HUES48 (cell line): ENCODE measurements around the gene PIBF1.
"Not testable (repeated sequence)": the region's sequence is repeated elsewhere in the genome, so short reads cannot be mapped to it uniquely, and the experiment has no call there.

Source experiments
- H3K27ac ChIP-seq: one replicate; pipeline ENCODE4 v1.7.0; 2013; ENCODE audit warnings: low read depth, low read length, inconsistent platforms
- H3K27me3 ChIP-seq: 2 replicates; pipeline ENCODE4 v1.6.1; 2013; ENCODE audit warnings: mild to moderate bottlenecking, low read length; ENCODE audit not compliant: control insufficient read depth, insufficient read depth
- H3K36me3 ChIP-seq: 2 replicates; pipeline ENCODE4 v1.6.1; 2013; ENCODE audit warnings: low read length; ENCODE audit not compliant: control insufficient read depth, insufficient read depth
- H3K4me1 ChIP-seq: 2 replicates; pipeline ENCODE4 v1.6.1; 2013; ENCODE audit warnings: mild to moderate bottlenecking, low read length; ENCODE audit not compliant: control insufficient read depth, insufficient read depth
- H3K4me3 ChIP-seq: 2 replicates; pipeline ENCODE4 v1.5.1; 2013; ENCODE audit warnings: mild to moderate bottlenecking, low read depth, low read length
- H3K9ac ChIP-seq: 2 replicates; pipeline ENCODE4 v1.6.1; 2013; ENCODE audit warnings: mild to moderate bottlenecking, low read depth, low read length, moderate library complexity
- H3K9me3 ChIP-seq: 2 replicates; pipeline ENCODE4 v1.6.1; 2013; ENCODE audit warnings: low read length; ENCODE audit not compliant: control insufficient read depth, insufficient read depth

PIBF1 gene

GRCh38 chr13:72784679-72785078 lies 2.7 kb downstream of the PIBF1 start:
- not testable (repeated sequence) for H3K4me3 ChIP-seq

GRCh38 chr13:72788831-72789230 lies 6.9 kb downstream of the PIBF1 start:
- H3K27ac ChIP-seq = no peak overlapping the region
- peaks cover 35% of the 10 kb centered on the region for H3K36me3 ChIP-seq
- no peaks in the 10 kb centered on the region for H3K27me3 ChIP-seq
- no peak overlapping the region for H3K9ac ChIP-seq
- no peaks in the 10 kb centered on the region for H3K4me1 ChIP-seq
- no peaks in the 10 kb centered on the region for H3K9me3 ChIP-seq
- no peak overlapping the region for H3K4me3 ChIP-seq

More at GRCh38 chr13:72784679-72785078, 2.7 kb downstream of the PIBF1 start:
- peaks cover 25% of the 10 kb centered on the region for H3K36me3 ChIP-seq
- not testable (repeated sequence) for H3K27ac ChIP-seq, H3K9me3 ChIP-seq, H3K4me1 ChIP-seq, H3K9ac ChIP-seq, H3K27me3 ChIP-seq

- H3K36me3 ChIP-seq = peaks cover 41% of the 10 kb centered on the region
- no peak overlapping the region for H3K4me3 ChIP-seq
- H3K27me3 ChIP-seq = no peaks in the 10 kb centered on the region
- no peak overlapping the region for H3K27ac ChIP-seq
- no peaks in the 10 kb centered on the region for H3K9me3 ChIP-seq
- H3K9ac ChIP-seq = no peak overlapping the region
- no peaks in the 10 kb centered on the region for H3K4me1 ChIP-seq
These were observed 10.7 kb downstream of the PIBF1 start for GRCh38 chr13:72792640-72793039.

GRCh38 chr13:72798817-72799216 lies 16.9 kb downstream of the PIBF1 start:
- Histone ChIP-seq H3K9ac (no peak overlapping the region), H3K4me3 (no peak overlapping the region), H3K9me3 (no peaks in the 10 kb centered on the region), H3K27ac (no peak overlapping the region), H3K4me1 (no peaks in the 10 kb centered on the region), H3K36me3 (peaks cover 48% of the 10 kb centered on the region), H3K27me3 (no peaks in the 10 kb centered on the region)

- no peak overlapping the region for H3K27ac ChIP-seq
- no peaks in the 10 kb centered on the region for H3K4me1 ChIP-seq
- H3K36me3 ChIP-seq = peaks cover 7% of the 10 kb centered on the region; the same call in 1 of the 2 replicates
- no peak overlapping the region for H3K4me3 ChIP-seq
- H3K27me3 ChIP-seq = no peaks in the 10 kb centered on the region
- no peaks in the 10 kb centered on the region for H3K9me3 ChIP-seq
- no peak overlapping the region for H3K9ac ChIP-seq
These were observed 22.4 kb downstream of the PIBF1 start for GRCh38 chr13:72804301-72804700.

- no peak overlapping the region for H3K27ac ChIP-seq
- no peaks in the 10 kb centered on the region for H3K27me3 ChIP-seq
- no peaks in the 10 kb centered on the region for H3K4me1 ChIP-seq
- H3K4me3 ChIP-seq = no peak overlapping the region
- no peaks in the 10 kb centered on the region for H3K9me3 ChIP-seq
- no peaks in the 10 kb centered on the region; the same call in 1 of the 2 replicates for H3K36me3 ChIP-seq
- no peak overlapping the region for H3K9ac ChIP-seq
These were observed 23.9 kb downstream of the PIBF1 start for GRCh38 chr13:72805676-72806346.

GRCh38 chr13:72806514-72806913 lies 24.6 kb downstream of the PIBF1 start:
- not testable (repeated sequence) for H3K4me3 ChIP-seq, H3K4me1 ChIP-seq, H3K27ac ChIP-seq, H3K27me3 ChIP-seq, H3K9me3 ChIP-seq, H3K9ac ChIP-seq, H3K36me3 ChIP-seq

GRCh38 chr13:72808917-72809500 lies 27.1 kb downstream of the PIBF1 start:
- H3K9ac ChIP-seq = no peak overlapping the region
- peak overlapping the region; percentile 33 for H3K27ac ChIP-seq
- H3K9me3 ChIP-seq = no peaks in the 10 kb centered on the region
- H3K36me3 ChIP-seq = no peaks in the 10 kb centered on the region; the same call in 1 of the 2 replicates
- H3K27me3 ChIP-seq = no peaks in the 10 kb centered on the region
- H3K4me1 ChIP-seq = no peaks in the 10 kb centered on the region
- no peak overlapping the region for H3K4me3 ChIP-seq

- Histone ChIP-seq H3K36me3 (peaks cover 14% of the 10 kb centered on the region; the same call in 1 of the 2 replicates), H3K4me1 (peaks cover 12% of the 10 kb centered on the region), H3K27me3 (no peaks in the 10 kb centered on the region), H3K9ac (no peak overlapping the region), H3K9me3 (no peaks in the 10 kb centered on the region), H3K4me3 (no peak overlapping the region), H3K27ac (no peak overlapping the region)
These were observed 38.4 kb downstream of the PIBF1 start for GRCh38 chr13:72820156-72820897.

GRCh38 chr13:72820898-72821279 lies 39.0 kb downstream of the PIBF1 start:
- Histone ChIP-seq H3K36me3 (peaks cover 14% of the 10 kb centered on the region; the same call in 1 of the 2 replicates), H3K27ac (no peak overlapping the region), H3K9ac (no peak overlapping the region), H3K27me3 (no peaks in the 10 kb centered on the region), H3K4me1 (peaks cover 12% of the 10 kb centered on the region), H3K4me3 (no peak overlapping the region), H3K9me3 (no peaks in the 10 kb centered on the region)

GRCh38 chr13:72823081-72823480 lies 41.1 kb downstream of the PIBF1 start:
- Histone ChIP-seq H3K4me1 (peaks cover 12% of the 10 kb centered on the region), H3K4me3 (no peak overlapping the region), H3K36me3 (peaks cover 23% of the 10 kb centered on the region), H3K9me3 (no peaks in the 10 kb centered on the region), H3K27ac (no peak overlapping the region), H3K9ac (no peak overlapping the region), H3K27me3 (no peaks in the 10 kb centered on the region)
